ENCODE measurements around the gene MRPL28. TPM values are rescaled to one million over a fixed set of nuclear protein-coding genes. Genes with fewer than 3 reads are reported as not detected.

The MRPL28 gene
- total and polyA plus RNA-seq, 11 donors: 66.3 to 157 (median 85.5) TPM

GRCh38 chr16:322476-323143 lies 47.7 kb downstream of the MRPL28 start:
- Histone ChIP-seq H3K27ac (no peak overlapping the region), H3K4me3 (no peak overlapping the region), H3K4me1 (peaks cover 0 to 36% (median 13%) of the 10 kb centered on the region in 12 donors), H3K27me3 (no peaks in the 10 kb centered on the region), H3K36me3 (peaks cover 0 to 13% (median 9%) of the 10 kb centered on the region in 9 donors), H3K9me3 (no peaks in the 10 kb centered on the region)
- TF ChIP-seq POLR2A (IDR thresholded peaks at IDR 0.05) (no peak), CTCF (IDR thresholded peaks at IDR 0.05) (no peak)
- intact Hi-C loops (cut with DNase I): no loop called here
- no peak for DNase-seq
- ATAC-seq: no peak
- 86 to 94% (median 91%) methylated on average over 13 of the region's 13 CpGs for WGBS, 4 donors

GRCh38 chr16:321532-321931 lies 48.8 kb downstream of the MRPL28 start:
- ATAC-seq (no peak), DNase-seq (no peak)
- no peaks in the 10 kb centered on the region for H3K27me3 ChIP-seq
- TF ChIP-seq CTCF (IDR thresholded peaks at IDR 0.05) (no peak), POLR2A (IDR thresholded peaks at IDR 0.05) (no peak)
- H3K27ac ChIP-seq: no peak overlapping the region
- intact Hi-C loops (cut with DNase I): no loop called here
- WGBS, 4 donors: 70 to 80% (median 76%) methylated on average over 9 of the region's 9 CpGs
- H3K4me1 ChIP-seq: peaks cover 0 to 25% (median 6%) of the 10 kb centered on the region in 12 donors
- no peaks in the 10 kb centered on the region for H3K9me3 ChIP-seq
- H3K36me3 ChIP-seq: peaks cover 0 to 13% (median 9%) of the 10 kb centered on the region in 9 donors
- no peak overlapping the region for H3K4me3 ChIP-seq

GRCh38 chr16:320206-320605 lies 50.1 kb downstream of the MRPL28 start:
- Histone ChIP-seq H3K36me3 (peaks cover 0 to 13% (median 9%) of the 10 kb centered on the region in 9 donors), H3K4me3 (no peak overlapping the region), H3K4me1 (peaks cover 0 to 12% (median 3%) of the 10 kb centered on the region in 12 donors), H3K27ac (no peak overlapping the region), H3K9me3 (no peaks in the 10 kb centered on the region), H3K27me3 (no peaks in the 10 kb centered on the region)
- no peak for ATAC-seq
- DNase-seq: no peak
- TF ChIP-seq CTCF (IDR thresholded peaks at IDR 0.05) (no peak), POLR2A (IDR thresholded peaks at IDR 0.05) (no peak)
- intact Hi-C loops (cut with DNase I): no loop called here
- WGBS, 4 donors: 89 to 98% (median 93%) methylated on average over 5 of the region's 5 CpGs

- TF ChIP-seq POLR2A (IDR thresholded peaks at IDR 0.05): no peak
- no peak for TF ChIP-seq CTCF (IDR thresholded peaks at IDR 0.05)
- Histone ChIP-seq H3K36me3 (peaks cover 0 to 24% (median 18%) of the 10 kb centered on the region in 9 donors), H3K27me3 (no peaks in the 10 kb centered on the region), H3K4me3 (no peak overlapping the region), H3K4me1 (no peaks in the 10 kb centered on the region), H3K27ac (no peak overlapping the region), H3K9me3 (no peaks in the 10 kb centered on the region)
- 84 to 94% (median 90%) methylated on average over 22 of the region's 22 CpGs; no CpG with 5 or more reads in 1 of the 4 donors for WGBS, 4 donors
- intact Hi-C loops (cut with DNase I): no loop called here
- ATAC-seq (peak in 1 of 4 donors; percentile 23), DNase-seq (no peak)
These were observed 51.7 kb downstream of the MRPL28 start for GRCh38 chr16:318628-319027.

Data from heart left ventricle (tissue), 16 donors.